ENCODE measurements around the gene AKR1D1.
"Not testable (repeated sequence)": the region's sequence is repeated elsewhere in the genome, so short reads cannot be mapped to it uniquely, and the experiment has no call there.

AKR1D1 gene

DNA sequence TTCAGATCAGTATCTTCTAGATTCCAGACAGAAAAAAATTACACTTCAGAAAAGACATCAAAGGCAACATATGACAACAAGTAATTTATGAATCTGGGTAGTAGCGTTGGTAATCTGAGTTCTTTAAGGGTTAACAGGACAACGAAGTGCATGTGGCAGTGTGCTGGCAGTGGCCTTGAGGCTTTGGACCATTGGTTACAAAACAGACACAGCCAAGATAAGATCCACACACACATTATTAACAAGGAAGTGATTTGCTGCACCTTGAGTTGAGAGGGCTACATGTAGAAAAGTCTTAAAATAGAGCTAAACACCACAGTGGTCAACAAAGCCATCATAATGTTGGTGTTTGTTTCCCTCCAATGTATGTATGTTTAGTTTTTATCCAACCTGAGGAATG is 40.6 kb downstream of the AKR1D1 start:
- FAIRE-seq: no peak

GRCh38 chr7:138120140-138120827 is 44.0 kb downstream of the AKR1D1 start:
- FAIRE-seq (no peak), DNase-seq (ENCODE audit: insufficient read length, low spot score) (no peak)

More for the DNA sequence above, 40.6 kb downstream of the AKR1D1 start:
- no peak for DNase-seq (ENCODE audit: insufficient read length, low spot score)

- DNase-seq (ENCODE audit: insufficient read length, low spot score) (no peak), FAIRE-seq (no peak)
These were observed 45.9 kb downstream of the AKR1D1 start for GRCh38 chr7:138122162-138122561.

- FAIRE-seq (no peak), DNase-seq (ENCODE audit: insufficient read length, low spot score) (no peak)
These were observed 48.9 kb downstream of the AKR1D1 start for GRCh38 chr7:138125119-138125518.

- DNase-seq (ENCODE audit: insufficient read length, low spot score) (peak; percentile 15), FAIRE-seq (no peak)
These were observed 49.4 kb downstream of the AKR1D1 start for GRCh38 chr7:138125598-138126111.

DNA sequence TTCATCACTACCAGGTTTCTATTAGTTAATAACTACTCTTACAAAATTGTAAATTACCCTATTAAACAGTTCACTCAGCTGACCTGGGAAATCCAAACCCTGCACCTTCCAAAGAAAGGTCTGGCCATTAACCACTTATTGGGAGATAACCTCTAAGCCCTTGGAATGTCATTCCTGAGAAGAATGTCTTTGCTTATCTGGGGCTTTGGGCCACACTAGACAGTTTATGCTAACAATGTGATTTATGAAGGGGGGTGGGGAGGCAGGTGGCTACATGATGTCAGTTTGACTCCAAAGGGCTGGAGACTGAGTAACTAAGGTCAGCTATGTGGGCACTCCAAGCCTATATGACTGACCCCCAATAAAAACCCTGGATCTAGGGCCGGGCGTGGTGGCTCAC is 50.7 kb downstream of the AKR1D1 start:
- no peak for FAIRE-seq

GRCh38 chr7:138127996-138128395 is 51.7 kb downstream of the AKR1D1 start:
- FAIRE-seq: no peak
- no peak for DNase-seq (ENCODE audit: insufficient read length, low spot score)

More for the DNA sequence above, 50.7 kb downstream of the AKR1D1 start:
- DNase-seq (ENCODE audit: insufficient read length, low spot score): no peak

- no peak for FAIRE-seq
- no peak for DNase-seq (ENCODE audit: insufficient read length, low spot score)
These were observed 53.4 kb downstream of the AKR1D1 start for GRCh38 chr7:138129551-138130165.

DNA sequence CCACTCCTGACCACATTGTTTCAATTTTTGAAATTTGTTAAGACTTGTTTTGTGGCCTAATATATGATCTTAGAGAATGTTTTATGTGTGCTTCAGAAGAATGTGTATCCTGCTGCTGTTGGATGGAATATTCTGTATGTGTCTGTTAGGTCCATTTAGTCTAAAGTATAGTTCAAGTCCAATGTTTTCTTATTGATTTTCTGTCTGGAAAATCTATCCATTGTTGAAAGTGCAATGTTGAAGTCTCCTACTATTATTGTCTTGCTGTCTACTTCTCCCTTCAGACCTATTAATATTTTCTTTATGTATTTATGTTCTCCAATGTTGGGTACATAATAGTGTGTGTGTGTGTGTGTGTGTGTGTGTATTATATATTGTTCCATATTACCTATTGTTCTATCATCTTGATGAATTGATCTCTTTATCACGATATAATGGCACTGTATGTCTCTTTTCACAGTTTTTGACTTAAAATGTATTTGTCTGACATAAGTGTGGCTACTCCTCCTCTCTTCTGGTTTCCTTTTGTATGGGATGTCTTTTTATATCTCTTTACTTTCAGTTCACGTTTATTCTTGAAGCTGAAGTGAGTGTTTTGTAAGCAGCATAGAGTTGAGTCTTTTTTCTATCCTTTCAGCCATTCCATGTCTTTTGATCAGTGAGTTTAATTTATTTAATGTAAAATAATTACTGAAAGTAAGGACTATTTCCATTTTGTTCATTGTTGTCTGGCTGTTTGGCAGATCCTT is 61.3 kb downstream of the AKR1D1 start:
- FAIRE-seq (peak; percentile 40), DNase-seq (ENCODE audit: insufficient read length, low spot score) (no peak)

DNA sequence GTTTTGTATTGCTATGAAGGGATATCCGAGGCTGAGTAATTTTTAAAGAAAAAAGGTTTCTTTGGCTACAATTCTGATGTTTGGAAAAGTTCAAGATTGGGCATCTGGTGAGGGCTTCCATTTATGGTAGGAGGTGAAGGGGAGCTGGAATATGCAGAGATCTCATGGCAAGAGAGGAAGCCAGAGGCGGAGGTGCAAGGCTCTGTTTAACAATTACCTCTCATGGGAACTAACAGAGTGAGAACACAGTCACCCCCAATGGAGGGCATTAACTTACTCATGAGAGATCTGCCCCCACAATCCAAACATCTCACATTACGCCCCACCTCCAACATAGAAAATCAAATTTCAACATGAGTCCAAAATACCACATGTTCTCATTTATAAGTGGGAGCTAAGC is 62.0 kb downstream of the AKR1D1 start:
- DNase-seq (ENCODE audit: insufficient read length, low spot score) (no peak), FAIRE-seq (no peak)

- FAIRE-seq (no peak), DNase-seq (ENCODE audit: insufficient read length, low spot score) (no peak)
These were observed 66.4 kb downstream of the AKR1D1 start for GRCh38 chr7:138142583-138143201.

DNA sequence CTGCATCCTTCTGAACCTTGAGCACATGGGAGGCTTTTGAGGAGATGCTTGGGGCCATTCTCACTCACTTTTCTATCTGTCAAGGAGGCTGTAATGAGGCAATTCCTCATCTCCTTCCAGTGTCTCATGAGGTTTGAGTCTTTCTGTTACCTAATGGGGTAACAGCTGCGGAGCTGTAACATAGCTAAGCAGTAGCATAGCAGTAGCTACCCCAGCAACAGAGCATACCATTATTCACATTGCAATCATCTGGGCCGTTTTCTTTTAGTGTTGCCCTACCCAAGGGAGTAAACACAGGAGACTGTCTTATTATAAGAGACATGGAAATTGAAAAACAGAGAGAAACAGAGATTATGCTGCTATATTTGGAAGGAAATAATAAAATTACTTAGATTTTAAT is 68.7 kb downstream of the AKR1D1 start:
- DNase-seq (ENCODE audit: insufficient read length, low spot score) (no peak), FAIRE-seq (no peak)

GRCh38 chr7:138146221-138146620 is 70.0 kb downstream of the AKR1D1 start:
- FAIRE-seq; DNase-seq (ENCODE audit: insufficient read length, low spot score): not testable (repeated sequence)

DNA sequence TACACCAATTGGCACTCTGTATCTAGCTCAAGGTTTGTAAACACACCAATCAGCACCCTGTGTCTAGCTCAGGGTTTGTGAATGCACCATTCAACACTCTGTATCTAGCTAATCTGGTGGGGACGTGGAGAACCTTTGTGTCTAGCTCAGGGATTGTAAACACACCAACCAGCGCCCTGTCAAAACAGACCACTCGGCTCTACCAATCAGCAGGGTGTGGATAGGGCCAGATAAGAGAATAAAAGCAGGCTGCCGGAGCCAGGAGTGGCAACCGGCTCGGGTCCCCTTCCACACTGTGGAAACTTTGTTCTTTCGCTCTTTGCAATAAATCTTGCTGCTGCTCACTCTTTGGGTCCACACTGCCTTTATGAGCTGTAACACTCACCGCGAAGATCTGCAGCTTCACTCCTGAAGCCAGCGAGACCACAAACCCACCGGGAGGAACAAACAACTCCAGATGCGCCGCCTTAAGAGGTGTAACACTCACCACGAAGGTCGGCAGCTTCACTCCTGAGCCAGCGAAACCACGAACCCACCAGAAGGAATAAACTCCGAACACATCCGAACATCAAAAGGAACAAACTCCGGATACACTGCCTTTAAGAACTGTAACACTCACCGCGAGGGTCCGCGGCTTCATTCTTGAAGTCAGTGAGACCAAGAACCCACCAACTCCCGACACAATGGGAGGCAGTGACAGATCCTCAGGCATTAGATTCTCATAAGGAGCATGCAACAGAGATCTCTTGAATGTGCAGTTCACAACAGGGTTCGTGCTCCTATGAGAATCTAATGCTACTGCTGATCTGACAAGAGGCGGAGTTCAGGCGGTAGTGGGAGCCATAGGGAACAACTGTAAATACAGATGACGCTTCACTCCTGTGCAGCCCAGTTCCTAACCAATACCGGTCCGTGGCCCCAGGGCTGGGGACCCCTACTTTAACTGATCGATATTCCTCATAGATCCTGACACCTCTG is 70.8 kb downstream of the AKR1D1 start:
- not testable (repeated sequence) for FAIRE-seq; DNase-seq (ENCODE audit: insufficient read length, low spot score)

DNA sequence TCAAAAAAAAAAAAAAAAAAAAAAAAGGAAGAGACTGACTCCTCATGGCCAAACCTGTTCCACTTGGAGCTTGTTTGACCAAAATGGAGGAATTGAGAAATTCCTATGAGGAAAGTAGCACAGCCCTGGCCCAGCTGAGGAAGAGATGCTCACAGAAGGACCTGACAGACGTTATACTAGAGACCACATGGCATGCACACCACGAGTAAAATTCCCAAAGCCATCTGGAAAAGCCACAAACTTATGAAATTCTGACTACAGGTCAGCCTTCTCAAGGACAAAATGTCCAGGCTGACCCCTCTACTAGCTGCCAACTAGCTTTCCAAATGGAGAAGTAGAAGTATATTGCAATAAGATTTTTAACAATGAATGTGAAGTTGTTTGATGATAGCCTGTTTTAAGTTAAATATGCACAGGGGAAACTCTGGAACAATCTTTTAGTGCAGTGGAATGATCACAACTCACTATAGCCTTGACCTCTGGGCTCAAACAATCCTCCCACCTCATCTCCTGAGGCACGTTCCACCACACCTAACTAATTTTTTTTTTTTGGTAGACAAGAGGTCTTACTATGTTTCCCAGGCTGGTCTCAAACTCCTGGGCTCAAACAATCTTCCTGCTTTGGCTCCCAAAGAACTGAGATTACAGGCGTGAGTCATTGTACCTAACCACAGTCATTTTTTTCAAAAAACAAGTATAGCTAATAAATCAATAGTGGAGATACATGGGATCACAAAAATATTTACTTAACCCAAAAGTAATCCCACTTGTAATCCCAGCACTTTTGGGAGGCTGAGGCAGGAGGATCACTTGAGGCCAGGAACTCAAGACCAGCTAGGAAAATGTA is 75.7 kb downstream of the AKR1D1 start:
- DNase-seq (ENCODE audit: insufficient read length, low spot score) (no peak), FAIRE-seq (no peak)

DNA sequence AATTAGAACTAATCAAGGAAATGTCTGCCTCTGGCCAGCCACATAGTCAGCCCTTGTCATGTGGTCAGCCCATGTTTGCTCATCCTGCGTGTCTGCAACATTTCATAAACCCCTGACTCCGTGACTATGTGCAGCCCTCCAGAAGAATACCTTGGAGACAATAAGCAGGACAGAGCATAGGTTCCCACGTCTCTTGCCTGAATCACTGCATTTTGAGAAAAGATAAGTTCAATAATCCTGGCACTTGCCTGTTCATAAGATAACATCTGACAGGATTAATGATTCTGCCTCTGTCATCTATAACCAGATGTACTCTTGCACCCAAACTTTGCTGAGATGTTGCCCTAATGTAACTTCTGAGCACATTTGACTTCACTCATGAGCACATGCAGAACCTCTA is 78.4 kb downstream of the AKR1D1 start:
- no peak for DNase-seq (ENCODE audit: insufficient read length, low spot score)
- FAIRE-seq: no peak

- FAIRE-seq: no peak
- no peak for DNase-seq (ENCODE audit: insufficient read length, low spot score)
These were observed 81.4 kb downstream of the AKR1D1 start for GRCh38 chr7:138157702-138158101.

DNA sequence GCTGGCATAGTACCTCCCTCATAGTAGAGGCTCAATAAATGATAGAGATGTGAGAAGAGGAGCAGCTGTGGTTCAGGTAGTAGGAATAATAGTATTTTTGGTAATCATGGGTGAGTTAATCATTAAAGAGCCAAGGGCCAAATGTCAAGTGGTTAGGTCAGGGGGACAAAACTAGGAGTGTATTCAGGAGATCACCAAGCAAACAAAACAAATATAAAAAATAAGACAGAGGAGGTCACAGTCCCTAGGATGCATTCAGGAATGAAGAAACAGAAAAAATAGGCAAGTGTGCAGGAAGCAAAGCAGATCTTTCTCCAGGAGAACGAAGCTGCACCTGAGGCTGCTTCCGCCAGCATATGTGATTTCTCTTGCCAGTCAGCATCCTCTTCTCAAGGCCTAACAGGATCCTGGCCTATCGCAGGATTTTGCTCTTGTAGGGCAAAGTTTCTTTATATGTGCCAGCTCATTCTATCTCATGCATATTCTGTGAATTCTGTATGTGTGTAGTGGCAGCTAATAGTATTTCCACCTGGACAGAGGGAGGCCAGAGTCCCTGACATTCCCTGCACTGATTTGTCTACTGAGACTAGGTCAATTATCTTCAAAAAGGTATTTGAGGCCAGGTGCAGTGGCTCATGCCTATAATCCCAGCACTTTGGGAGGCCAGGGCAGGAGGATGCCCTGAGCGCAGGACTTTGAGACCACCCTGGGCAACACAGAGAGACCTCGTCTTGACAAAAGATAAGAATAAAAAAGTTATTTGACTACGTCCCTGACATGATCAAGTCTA is 82.7 kb downstream of the AKR1D1 start:
- no peak for FAIRE-seq
- DNase-seq (ENCODE audit: insufficient read length, low spot score): no peak
